EL (cell line): ENCODE measurements around the gene UBE2M.
"Not testable (repeated sequence)": the region's sequence is repeated elsewhere in the genome, so short reads cannot be mapped to it uniquely, and the experiment has no call there.

Experiments
- DNase-seq: peaks from one replicate; pipeline ENCODE4 v3.0.0-alpha.2; 2016

Gene UBE2M

GRCh38 chr19:58511353-58512208 lies 46.8 kb downstream of the UBE2M start, which contains the start of gene SLC27A5:
TSS of gene SLC27A5 (minus strand) at chr19:58511992. CDS start at chr19:58511955, 37 bp downstream.
- DNase-seq: no peak

GRCh38 chr19:58510084-58510862 lies 48.1 kb downstream of the UBE2M start:
- DNase-seq: no peak

- no peak for DNase-seq
These were observed 48.7 kb downstream of the UBE2M start for GRCh38 chr19:58509731-58510083.

GRCh38 chr19:58507602-58508223 lies 50.7 kb downstream of the UBE2M start:
- DNase-seq: not testable (repeated sequence)
